Measurements from ENCODE around the gene EGFR. TPM values are rescaled to one million over a fixed set of nuclear protein-coding genes. Genes with fewer than 3 reads are reported as not detected.

The EGFR gene
- polyA plus RNA-seq, 1 experiment = 62.6 TPM

DNA sequence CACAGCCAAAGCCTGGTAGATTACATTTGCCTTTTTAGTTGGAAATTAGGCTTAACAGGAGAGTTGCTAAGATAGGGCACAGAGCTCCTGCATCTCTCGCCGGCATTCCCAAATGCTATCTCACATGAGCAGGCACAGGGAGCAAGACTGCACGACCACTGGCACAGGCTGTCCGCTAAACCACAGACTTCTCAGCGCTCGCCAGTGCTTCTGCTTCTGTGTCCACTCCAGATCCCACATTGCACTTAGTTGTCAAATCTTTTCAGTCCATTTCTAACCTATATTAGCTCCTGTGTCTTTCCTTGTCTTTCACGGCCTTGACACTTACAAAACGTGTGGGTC is 138.9 kb downstream of the EGFR start:
- H3K27ac ChIP-seq (ENCODE audit: low read depth, low read length) = no peak overlapping the region
- TF ChIP-seq, protein P1, sequence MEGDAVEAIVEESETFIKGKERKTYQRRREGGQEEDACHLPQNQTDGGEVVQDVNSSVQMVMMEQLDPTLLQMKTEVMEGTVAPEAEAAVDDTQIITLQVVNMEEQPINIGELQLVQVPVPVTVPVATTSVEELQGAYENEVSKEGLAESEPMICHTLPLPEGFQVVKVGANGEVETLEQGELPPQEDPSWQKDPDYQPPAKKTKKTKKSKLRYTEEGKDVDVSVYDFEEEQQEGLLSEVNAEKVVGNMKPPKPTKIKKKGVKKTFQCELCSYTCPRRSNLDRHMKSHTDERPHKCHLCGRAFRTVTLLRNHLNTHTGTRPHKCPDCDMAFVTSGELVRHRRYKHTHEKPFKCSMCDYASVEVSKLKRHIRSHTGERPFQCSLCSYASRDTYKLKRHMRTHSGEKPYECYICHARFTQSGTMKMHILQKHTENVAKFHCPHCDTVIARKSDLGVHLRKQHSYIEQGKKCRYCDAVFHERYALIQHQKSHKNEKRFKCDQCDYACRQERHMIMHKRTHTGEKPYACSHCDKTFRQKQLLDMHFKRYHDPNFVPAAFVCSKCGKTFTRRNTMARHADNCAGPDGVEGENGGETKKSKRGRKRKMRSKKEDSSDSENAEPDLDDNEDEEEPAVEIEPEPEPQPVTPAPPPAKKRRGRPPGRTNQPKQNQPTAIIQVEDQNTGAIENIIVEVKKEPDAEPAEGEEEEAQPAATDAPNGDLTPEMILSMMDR (IDR thresholded peaks at IDR 0.05; ENCODE audit: low read depth, low read length) = no peak
- ChIA-PET POLR2A (no interaction called here), CTCF (interaction anchor here (1.4 to 3.4 kb wide), 2 partner anchors 97 to 384 kb away, joined by 3 to 17 read pairs; no protein-coding TSS in a partner anchor)
- H3K9me3 ChIP-seq (ENCODE audit: control insufficient read depth, insufficient read depth, low read length) = no peaks in the 10 kb centered on the region; the same call in 1 of the 2 replicates
- DNase-seq (ENCODE audit: low read depth, low spot score) = no peak
- no peak overlapping the region for H3K4me3 ChIP-seq (ENCODE audit: low read depth, low read length)
- no peaks in the 10 kb centered on the region for H3K27me3 ChIP-seq (ENCODE audit: control insufficient read depth, insufficient read depth, low read length)

DNA sequence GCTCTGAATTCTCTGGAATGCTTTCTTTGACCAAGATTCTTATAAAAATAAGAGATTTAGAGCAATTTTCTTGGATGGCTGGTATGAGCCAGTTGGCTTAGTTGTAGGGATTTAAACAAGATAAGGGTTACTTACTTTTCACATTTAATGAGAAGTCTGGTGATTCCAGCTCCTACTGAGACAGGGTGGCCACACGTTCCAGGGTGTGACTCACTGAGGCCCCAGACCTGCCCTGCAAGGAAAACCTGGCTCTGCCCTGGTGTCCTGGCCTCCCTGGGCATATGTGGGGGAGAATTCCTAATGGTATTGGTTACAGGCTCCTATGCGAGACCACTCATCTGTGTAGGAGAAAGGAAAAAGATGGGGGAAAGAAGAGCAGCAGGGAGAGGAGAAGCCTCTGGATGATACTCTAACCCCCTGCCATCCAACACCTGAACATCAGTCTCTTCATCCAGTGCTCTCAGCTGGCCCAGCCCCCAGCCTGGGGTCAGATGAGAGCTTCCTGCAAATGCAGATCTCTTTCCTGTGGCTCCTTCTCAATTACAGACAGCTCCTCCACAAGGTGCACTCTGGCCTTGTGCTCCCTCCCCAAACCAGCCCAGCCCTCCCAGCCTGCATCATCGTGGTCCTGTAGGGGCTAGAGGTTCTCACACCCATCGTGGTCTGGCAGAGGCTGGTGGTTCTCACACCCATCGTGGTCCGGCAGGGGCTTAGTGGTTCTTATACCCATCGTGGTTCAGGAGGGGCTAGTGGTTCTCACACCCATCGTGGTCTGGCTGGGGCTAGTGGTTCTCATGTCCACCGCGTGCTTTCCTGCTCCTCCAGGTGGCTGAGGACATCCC is 139.9 kb downstream of the EGFR start:
- POLR2A ChIA-PET = no interaction called here
- no peak for DNase-seq (ENCODE audit: low read depth, low spot score)
- Histone ChIP-seq H3K9me3 (ENCODE audit: control insufficient read depth, insufficient read depth, low read length) (no peaks in the 10 kb centered on the region; the same call in 1 of the 2 replicates), H3K27me3 (ENCODE audit: control insufficient read depth, insufficient read depth, low read length) (no peaks in the 10 kb centered on the region), H3K4me3 (ENCODE audit: low read depth, low read length) (no peak overlapping the region), H3K27ac (ENCODE audit: low read depth, low read length) (no peak overlapping the region)
- TF ChIP-seq, protein P1 (IDR thresholded peaks at IDR 0.05; ENCODE audit: low read depth, low read length) = no peak
- CTCF ChIA-PET = interaction anchor here (1.4 to 3.4 kb wide), 2 partner anchors 96 to 385 kb away, joined by 3 to 17 read pairs; no protein-coding TSS in a partner anchor

DNA sequence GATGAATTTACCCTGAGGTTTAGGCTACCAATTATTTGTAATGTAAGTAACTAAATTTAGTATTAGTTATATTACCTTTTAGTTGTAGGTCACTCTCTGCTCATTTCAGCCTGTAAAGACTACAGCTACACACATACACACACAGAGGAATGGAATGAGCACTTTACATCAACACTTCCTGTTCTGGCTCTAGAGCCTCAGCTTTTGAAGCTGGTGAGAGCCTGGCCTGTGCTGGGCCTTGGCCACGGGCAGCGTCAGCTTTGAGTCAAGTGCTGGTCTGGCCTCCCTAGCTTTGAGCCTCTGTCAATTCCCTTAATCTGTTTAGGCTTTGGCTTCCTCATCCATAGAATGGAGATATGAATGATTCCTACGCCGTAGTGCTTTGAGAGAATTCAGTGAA is 141.7 kb downstream of the EGFR start:
- H3K9me3 ChIP-seq (ENCODE audit: control insufficient read depth, insufficient read depth, low read length) = no peaks in the 10 kb centered on the region; the same call in 1 of the 2 replicates
- H3K27me3 ChIP-seq (ENCODE audit: control insufficient read depth, insufficient read depth, low read length) = no peaks in the 10 kb centered on the region
- H3K27ac ChIP-seq (ENCODE audit: low read depth, low read length) = peak overlapping the region; percentile 59
- peak; percentile 65 for DNase-seq (ENCODE audit: low read depth, low spot score)
- POLR2A ChIA-PET = interaction anchor here (1.0 to 1.1 kb wide), 2 partner anchors 16 to 28 kb away, joined by 3 to 6 read pairs; no protein-coding TSS in a partner anchor
- CTCF ChIA-PET = no interaction called here
- TF ChIP-seq, protein P1 (IDR thresholded peaks at IDR 0.05; ENCODE audit: low read depth, low read length) = no peak
- no peak overlapping the region for H3K4me3 ChIP-seq (ENCODE audit: low read depth, low read length)

DNA sequence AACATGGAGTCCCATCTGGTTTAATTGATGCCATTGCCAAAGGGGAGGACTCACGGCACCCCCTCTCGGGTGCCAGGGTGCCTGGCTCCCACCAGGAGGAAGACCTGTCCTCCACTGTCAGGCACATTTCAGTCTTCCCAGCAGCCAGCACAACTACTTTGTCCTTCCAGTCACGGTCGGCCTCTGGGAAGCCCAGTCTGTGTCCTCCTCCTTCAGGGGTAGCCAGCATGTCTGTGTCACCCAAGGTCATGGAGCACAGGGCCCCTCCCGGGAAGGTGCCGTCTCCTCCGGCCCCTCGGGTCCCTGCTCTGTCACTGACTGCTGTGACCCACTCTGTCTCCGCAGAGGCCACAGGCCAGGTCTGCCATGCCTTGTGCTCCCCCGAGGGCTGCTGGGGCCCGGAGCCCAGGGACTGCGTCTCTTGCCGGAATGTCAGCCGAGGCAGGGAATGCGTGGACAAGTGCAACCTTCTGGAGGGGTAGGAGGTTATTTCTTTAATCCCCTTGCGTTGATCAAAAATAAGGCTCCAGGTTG is 142.4 kb downstream of the EGFR start:
- no peak overlapping the region for H3K4me3 ChIP-seq (ENCODE audit: low read depth, low read length)
- TF ChIP-seq, protein P1 (IDR thresholded peaks at IDR 0.05; ENCODE audit: low read depth, low read length) = no peak
- no peak for DNase-seq (ENCODE audit: low read depth, low spot score)
- peak overlapping the region; percentile 59 for H3K27ac ChIP-seq (ENCODE audit: low read depth, low read length)
- H3K9me3 ChIP-seq (ENCODE audit: control insufficient read depth, insufficient read depth, low read length) = no peaks in the 10 kb centered on the region; the same call in 1 of the 2 replicates
- CTCF ChIA-PET = interaction anchor here (1.2 kb wide), 1 partner anchor 387 kb away, joined by 3 read pairs; no protein-coding TSS in a partner anchor
- POLR2A ChIA-PET = interaction anchor here (1.1 kb wide), 1 partner anchor 28 kb away, joined by 6 read pairs; no protein-coding TSS in a partner anchor
- H3K27me3 ChIP-seq (ENCODE audit: control insufficient read depth, insufficient read depth, low read length) = no peaks in the 10 kb centered on the region

DNA sequence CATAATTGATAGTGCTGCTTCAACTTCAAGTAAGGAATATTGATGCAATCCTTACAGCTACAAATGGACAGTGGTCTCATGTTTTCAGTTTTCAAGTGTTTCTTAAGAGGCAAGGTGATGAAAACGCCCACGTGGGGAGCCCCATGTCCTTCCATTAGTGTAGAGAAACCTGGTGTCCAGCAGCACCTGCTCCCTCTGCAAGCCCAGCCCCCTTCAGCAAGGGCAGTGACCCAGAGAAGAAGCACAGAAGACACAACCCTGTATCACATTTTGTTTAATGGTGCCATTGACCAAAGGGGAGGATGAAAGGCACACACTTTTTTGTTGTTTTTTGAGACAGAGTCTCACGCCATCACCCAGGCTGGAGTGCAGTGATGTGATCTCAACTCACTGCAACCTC is 143.7 kb downstream of the EGFR start:
- DNase-seq (ENCODE audit: low read depth, low spot score) = no peak
- ChIA-PET CTCF (interaction anchor here (1.7 kb wide), 1 partner anchor 93 kb away, joined by 7 read pairs; no protein-coding TSS in a partner anchor), POLR2A (no interaction called here)
- no peak overlapping the region for H3K27ac ChIP-seq (ENCODE audit: low read depth, low read length)
- no peaks in the 10 kb centered on the region for H3K27me3 ChIP-seq (ENCODE audit: control insufficient read depth, insufficient read depth, low read length)
- no peaks in the 10 kb centered on the region; the same call in 1 of the 2 replicates for H3K9me3 ChIP-seq (ENCODE audit: control insufficient read depth, insufficient read depth, low read length)
- TF ChIP-seq, protein P1 (IDR thresholded peaks at IDR 0.05; ENCODE audit: low read depth, low read length) = no peak
- H3K4me3 ChIP-seq (ENCODE audit: low read depth, low read length) = no peak overlapping the region
